ENCODE data around the gene NRAP.

DNA sequence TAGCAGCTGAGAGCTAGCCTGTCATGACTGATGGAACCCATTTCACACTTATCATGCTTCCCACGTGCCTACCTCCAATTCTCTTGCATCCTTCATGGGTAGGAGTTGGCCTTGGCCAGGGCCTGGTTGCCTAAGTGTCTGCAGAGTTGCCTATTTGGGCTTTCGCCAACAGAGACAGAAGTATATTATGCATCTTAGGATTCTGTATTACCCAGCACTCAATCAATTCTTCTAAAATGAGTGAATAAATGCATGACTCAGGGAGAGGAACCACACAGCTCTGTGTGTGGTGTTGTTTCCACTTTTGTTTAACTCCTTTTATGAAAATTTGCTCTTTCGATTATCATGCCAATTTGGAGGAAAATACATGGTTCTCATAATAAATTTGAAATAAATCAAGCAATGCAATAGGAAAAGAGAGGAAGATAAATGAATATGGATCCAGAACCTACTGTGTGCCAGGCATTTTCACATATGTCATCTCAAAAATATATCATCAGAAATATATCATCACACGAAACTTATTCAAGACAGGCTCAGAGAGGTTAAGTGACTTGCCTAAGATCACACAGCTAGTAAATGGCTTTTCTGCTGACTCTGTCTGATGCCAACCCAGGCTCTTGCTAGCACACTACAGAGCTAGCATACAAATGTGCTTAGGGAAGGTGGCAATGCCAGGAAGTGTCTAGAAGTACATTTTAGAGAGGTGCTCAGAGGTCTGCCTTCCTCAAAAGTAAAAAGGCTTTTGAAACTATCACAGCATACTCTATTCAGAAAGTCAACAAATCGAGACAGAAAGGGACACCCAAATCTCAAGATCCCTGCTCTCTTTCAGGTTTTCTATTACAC, 120.5 kb downstream of the NRAP start:
- no peak for TF ChIP-seq ZNF626 (tag by site-specific recombination; IDR thresholded peaks at IDR 0.05)
- TF ChIP-seq, protein P1, sequence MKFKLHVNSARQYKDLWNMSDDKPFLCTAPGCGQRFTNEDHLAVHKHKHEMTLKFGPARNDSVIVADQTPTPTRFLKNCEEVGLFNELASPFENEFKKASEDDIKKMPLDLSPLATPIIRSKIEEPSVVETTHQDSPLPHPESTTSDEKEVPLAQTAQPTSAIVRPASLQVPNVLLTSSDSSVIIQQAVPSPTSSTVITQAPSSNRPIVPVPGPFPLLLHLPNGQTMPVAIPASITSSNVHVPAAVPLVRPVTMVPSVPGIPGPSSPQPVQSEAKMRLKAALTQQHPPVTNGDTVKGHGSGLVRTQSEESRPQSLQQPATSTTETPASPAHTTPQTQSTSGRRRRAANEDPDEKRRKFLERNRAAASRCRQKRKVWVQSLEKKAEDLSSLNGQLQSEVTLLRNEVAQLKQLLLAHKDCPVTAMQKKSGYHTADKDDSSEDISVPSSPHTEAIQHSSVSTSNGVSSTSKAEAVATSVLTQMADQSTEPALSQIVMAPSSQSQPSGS (tag by site-specific recombination; IDR thresholded peaks at IDR 0.05; ENCODE audit: low read depth): no peak
- TF ChIP-seq CTCF (tag by site-specific recombination; IDR thresholded peaks at IDR 0.05): no peak
- TF ChIP-seq ZNF707 (tag by site-specific recombination; IDR thresholded peaks at IDR 0.05): no peak
- no peak for TF ChIP-seq ZNF239 (tag by site-specific recombination; IDR thresholded peaks at IDR 0.05)
- TF ChIP-seq ZNF10 (tag by site-specific recombination; IDR thresholded peaks at IDR 0.05): no peak
- TF ChIP-seq PRDM10 (tag by site-specific recombination; IDR thresholded peaks at IDR 0.05): no peak

All from HEK293 (cell line).